Stimulated activated effector memory CD8-positive, alpha-beta T cell treated with anti-CD3 and anti-CD28 coated beads, Interleukin-12 subunit alpha, Interleukin-12 subunit beta, amount 100 ng/mL, for 72 hours (primary cell): Measurements from ENCODE around the gene TNN.
"Not testable (repeated sequence)": the region's sequence is repeated elsewhere in the genome, so short reads cannot be mapped to it uniquely, and the experiment has no call there.

ENCODE experiments used
- ATAC-seq: fragments of 150-1000 bp; cut with Tn5 transposase; 2 replicates; pipeline ENCODE4 v1.10.0; 2021
- DNase-seq, 2 donors: peaks; one replicate each; pipeline ENCODE4 v3.0.0; 2021 to 2022; ENCODE audit warnings: low spot score in 2 of 2
- H3K27ac Mint-ChIP-seq: one replicate; pipeline ENCODE4 v1.8.0; 2022; ENCODE audit warnings: mild to moderate bottlenecking, mixed read lengths
- H3K36me3 Mint-ChIP-seq: one replicate; pipeline ENCODE4 v1.8.0; 2022; ENCODE audit warnings: mild to moderate bottlenecking, mixed read lengths
- H3K4me1 Mint-ChIP-seq: one replicate; pipeline ENCODE4 v1.8.0; 2022; ENCODE audit warnings: mixed read lengths
- H3K4me3 Mint-ChIP-seq: one replicate; pipeline ENCODE4 v1.8.0; 2022; ENCODE audit warnings: mild to moderate bottlenecking, mixed read lengths
- H3K9me3 Mint-ChIP-seq: one replicate; pipeline ENCODE4 v1.8.0; 2022; ENCODE audit warnings: mixed read lengths

Gene TNN

GRCh38 chr1:175081983-175082382 lies 14.3 kb downstream of the TNN start:
- H3K36me3 Mint-ChIP-seq: no peaks in the 10 kb centered on the region
- no peak for ATAC-seq
- H3K27ac Mint-ChIP-seq: no peak overlapping the region
- DNase-seq: no peak
- H3K4me1 Mint-ChIP-seq: no peaks in the 10 kb centered on the region
- H3K9me3 Mint-ChIP-seq: no peaks in the 10 kb centered on the region
- no peak overlapping the region for H3K4me3 Mint-ChIP-seq

DNA sequence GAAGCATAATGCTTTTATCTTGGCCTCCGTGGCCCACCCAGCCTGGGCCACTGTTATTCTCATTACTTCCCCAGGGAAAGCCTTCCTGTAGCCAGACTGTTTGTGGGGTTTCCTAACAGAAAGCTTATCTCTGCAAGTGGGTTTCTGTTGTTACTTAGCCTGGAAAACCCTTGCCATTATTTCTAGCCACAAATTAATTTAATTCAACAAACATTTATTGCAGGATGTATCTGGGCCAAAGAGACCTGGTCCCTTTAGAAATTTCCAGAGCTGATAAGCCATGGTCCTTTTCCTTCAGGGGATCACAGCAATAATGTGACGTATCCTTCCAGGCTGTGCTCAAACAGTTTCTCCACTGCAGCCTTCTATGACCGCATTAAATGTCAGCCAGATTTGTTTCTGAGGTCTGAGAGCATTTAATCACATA lies 20.9 kb downstream of the TNN start:
- Mint-ChIP-seq H3K36me3 (no peaks in the 10 kb centered on the region), H3K4me3 (no peak overlapping the region), H3K4me1 (no peaks in the 10 kb centered on the region), H3K9me3 (no peaks in the 10 kb centered on the region), H3K27ac (no peak overlapping the region)
- no peak for ATAC-seq
- DNase-seq: no peak

DNA sequence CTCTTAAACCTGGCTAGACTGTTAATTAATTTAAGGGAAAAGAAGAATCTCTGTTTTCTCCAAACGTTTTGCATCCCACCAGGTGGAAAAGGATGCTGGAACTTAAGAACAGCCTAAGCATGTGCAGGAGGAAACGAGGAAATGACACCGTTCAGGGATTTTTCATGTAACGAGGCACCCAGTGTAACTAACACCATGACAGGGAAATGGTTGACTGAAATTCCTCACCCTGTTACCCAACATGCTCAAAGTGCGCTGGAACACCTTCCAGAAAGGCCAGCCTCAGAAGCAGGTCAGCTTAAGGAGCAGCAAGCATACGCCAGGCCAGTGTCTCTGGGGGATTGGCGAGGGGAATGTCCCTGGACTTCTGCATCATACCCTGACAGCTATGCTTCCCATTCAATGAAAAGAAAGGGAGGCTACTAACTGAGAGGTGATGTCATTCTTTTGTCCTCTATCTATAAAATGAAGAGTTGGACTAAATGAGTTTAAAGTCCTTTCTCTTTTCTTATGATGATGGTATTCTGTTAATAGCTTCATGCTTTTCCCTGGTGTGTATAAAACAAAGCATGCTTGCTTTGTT lies 21.6 kb downstream of the TNN start:
- DNase-seq (no peak), ATAC-seq (no peak)
- Mint-ChIP-seq H3K4me3 (no peak overlapping the region), H3K36me3 (no peaks in the 10 kb centered on the region), H3K9me3 (no peaks in the 10 kb centered on the region), H3K4me1 (no peaks in the 10 kb centered on the region), H3K27ac (no peak overlapping the region)

DNA sequence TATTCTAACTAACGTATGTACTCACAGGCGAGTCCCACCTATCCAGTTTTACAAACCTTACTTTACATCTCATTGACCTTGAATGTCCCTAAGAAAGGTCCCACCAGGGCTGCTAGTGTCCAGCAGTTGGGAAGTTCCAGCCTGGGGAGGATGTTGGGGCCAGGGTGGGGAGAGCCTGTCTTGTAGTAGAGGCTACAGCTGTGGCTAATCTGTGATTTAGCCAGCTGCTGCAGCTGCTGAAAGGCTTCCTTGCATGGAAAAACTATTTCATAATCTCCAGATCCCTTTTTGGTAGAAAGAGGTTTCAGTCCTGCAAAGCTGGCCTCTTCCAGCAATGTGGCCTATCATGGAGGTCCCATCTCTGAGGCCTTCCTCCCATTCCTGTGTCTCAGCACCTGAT lies 23.1 kb downstream of the TNN start:
- no peak for DNase-seq
- Mint-ChIP-seq H3K4me1 (no peaks in the 10 kb centered on the region), H3K4me3 (no peak overlapping the region), H3K9me3 (no peaks in the 10 kb centered on the region), H3K36me3 (no peaks in the 10 kb centered on the region), H3K27ac (no peak overlapping the region)
- ATAC-seq: no peak

- Mint-ChIP-seq H3K4me1 (no peaks in the 10 kb centered on the region), H3K4me3 (no peak overlapping the region), H3K9me3 (no peaks in the 10 kb centered on the region), H3K27ac (no peak overlapping the region), H3K36me3 (no peaks in the 10 kb centered on the region)
- no peak for ATAC-seq
- DNase-seq: no peak
Observed at GRCh38 chr1:175094626-175095025, 27.0 kb downstream of the TNN start.

- no peaks in the 10 kb centered on the region for H3K36me3 Mint-ChIP-seq
- no peaks in the 10 kb centered on the region for H3K4me1 Mint-ChIP-seq
- DNase-seq (no peak), ATAC-seq (no peak)
- H3K27ac Mint-ChIP-seq: no peak overlapping the region
- no peaks in the 10 kb centered on the region for H3K9me3 Mint-ChIP-seq
- no peak overlapping the region for H3K4me3 Mint-ChIP-seq
Observed at GRCh38 chr1:175095069-175095468, 27.4 kb downstream of the TNN start.

DNA sequence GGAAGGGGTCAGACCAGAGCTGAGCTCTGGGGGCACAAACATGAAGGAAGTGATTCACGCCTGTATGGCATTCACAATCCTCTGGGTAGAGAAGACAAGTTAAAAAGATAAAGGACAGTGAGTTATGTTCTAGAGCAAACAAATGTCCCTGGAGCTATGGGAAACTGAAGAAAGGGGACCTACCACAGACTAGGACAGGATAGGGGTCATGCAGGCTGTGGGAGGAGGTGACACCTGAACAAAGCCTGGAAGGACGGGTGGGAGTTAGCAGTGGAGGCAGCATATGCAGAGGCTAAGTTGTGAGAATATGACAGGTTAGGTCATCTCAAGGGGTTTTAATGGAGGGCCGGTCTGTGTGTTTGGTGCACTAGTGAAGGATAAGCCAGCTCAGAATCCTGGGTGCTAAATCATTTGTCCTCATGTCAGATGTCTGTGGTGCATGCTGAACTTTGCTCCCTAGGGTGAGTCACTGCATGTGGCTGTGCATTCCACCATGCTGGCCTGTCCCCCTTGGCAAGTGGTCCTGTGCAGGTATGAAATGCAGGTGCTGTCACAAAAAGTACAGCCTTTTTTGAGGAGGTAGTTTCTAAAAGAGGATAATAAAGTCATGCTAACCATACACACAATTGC lies 28.5 kb downstream of the TNN start:
- Mint-ChIP-seq H3K27ac (no peak overlapping the region), H3K4me3 (no peak overlapping the region), H3K4me1 (no peaks in the 10 kb centered on the region), H3K36me3 (no peaks in the 10 kb centered on the region), H3K9me3 (no peaks in the 10 kb centered on the region)
- no peak for ATAC-seq
- DNase-seq: no peak

DNA sequence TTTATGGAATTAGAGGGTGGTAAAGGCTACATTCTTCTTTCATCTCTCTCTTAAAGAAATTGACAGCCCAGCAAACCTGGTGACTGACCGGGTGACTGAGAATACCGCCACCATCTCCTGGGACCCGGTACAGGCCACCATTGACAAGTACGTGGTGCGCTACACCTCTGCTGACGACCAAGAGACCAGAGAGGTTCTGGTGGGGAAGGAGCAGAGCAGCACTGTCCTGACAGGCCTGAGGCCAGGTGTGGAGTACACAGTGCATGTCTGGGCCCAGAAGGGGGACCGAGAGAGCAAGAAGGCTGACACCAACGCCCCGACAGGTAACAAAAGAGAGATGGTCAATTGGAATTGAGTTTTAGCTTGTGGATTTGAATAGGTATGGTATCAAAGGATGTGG lies 29.7 kb downstream of the TNN start:
- Mint-ChIP-seq H3K4me3 (no peak overlapping the region), H3K27ac (no peak overlapping the region), H3K9me3 (no peaks in the 10 kb centered on the region), H3K4me1 (no peaks in the 10 kb centered on the region), H3K36me3 (no peaks in the 10 kb centered on the region)
- no peak for ATAC-seq
- DNase-seq: no peak

GRCh38 chr1:175099916-175100315 lies 32.3 kb downstream of the TNN start:
- no peaks in the 10 kb centered on the region for H3K9me3 Mint-ChIP-seq
- DNase-seq: no peak
- no peak overlapping the region for H3K27ac Mint-ChIP-seq
- no peak for ATAC-seq
- no peaks in the 10 kb centered on the region for H3K36me3 Mint-ChIP-seq
- no peak overlapping the region for H3K4me3 Mint-ChIP-seq
- H3K4me1 Mint-ChIP-seq: no peaks in the 10 kb centered on the region

DNA sequence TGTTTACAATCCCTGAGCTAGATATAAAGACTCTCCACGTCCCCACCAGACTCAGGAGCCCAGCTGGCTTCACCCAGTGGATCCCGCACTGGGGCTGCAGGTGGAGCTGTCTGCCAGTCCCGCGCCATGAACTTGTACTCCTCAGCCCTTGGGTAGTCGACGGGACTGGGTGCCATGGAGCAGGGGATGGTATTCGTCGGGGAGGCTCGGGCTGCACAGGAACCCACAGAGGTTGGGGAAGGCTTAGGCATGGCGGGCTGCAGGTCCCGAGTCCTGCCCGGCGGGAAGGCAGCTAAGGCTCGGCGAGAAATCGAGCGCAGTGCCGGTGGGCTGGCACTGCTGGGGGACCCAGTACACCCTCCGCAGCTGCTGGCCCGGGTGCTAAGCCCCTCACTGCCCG lies 34.5 kb downstream of the TNN start:
- not testable (repeated sequence) for H3K36me3 Mint-ChIP-seq, ATAC-seq, DNase-seq, H3K27ac Mint-ChIP-seq, H3K4me1 Mint-ChIP-seq, H3K9me3 Mint-ChIP-seq, H3K4me3 Mint-ChIP-seq

- ATAC-seq: not testable (repeated sequence)
Observed at GRCh38 chr1:175106536-175106935, 38.9 kb downstream of the TNN start.

DNA sequence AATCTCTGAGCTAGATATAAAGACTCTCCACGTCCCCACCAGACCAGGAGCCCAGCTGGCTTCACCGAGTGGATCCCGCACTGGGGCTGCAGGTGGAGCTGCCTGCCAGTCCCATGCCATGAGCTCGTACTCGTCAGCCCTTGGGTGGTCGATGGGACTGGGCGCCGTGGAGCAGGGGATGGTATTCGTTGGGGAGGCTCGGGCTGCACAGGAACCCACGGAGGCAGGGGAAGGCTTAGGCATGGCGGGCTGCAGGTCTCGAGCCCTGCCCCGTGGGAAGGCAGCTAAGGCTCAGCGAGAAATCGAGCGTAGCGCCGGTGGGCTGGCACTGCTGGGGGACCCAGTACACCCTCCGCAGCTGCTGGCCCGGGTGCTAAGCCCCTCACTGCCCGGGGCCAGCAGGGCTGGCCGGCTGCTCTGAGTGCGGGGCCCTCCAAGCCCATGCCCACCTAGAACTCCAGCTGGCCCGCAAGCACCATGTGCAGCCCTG lies 40.7 kb downstream of the TNN start:
- H3K9me3 Mint-ChIP-seq, H3K36me3 Mint-ChIP-seq, ATAC-seq, H3K27ac Mint-ChIP-seq, DNase-seq, H3K4me3 Mint-ChIP-seq, H3K4me1 Mint-ChIP-seq: not testable (repeated sequence)

More at GRCh38 chr1:175106536-175106935, 38.9 kb downstream of the TNN start:
- DNase-seq, H3K9me3 Mint-ChIP-seq, H3K36me3 Mint-ChIP-seq, H3K27ac Mint-ChIP-seq, H3K4me1 Mint-ChIP-seq, H3K4me3 Mint-ChIP-seq: not testable (repeated sequence)

DNA sequence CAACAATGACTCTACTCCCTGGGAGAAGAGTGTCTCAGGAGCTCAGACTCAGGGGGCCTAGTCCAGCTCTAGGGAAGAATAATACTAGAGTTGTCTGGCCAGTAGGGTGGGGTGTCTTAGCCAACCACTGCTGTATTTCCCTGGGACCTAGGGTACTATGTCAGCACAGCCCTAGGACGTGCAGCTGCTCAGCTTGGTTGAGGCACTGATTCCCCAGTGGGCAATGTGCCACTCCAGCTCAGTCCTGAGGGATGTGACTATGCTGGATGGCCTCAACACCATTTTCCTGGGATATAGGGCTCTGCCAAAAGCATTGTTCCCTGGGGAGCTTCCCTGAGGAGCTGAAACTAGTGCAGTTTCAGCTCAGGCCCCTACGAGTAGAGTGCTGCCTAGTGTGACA lies 47.4 kb downstream of the TNN start:
- H3K36me3 Mint-ChIP-seq: no peaks in the 10 kb centered on the region
- no peak overlapping the region for H3K4me3 Mint-ChIP-seq
- no peak for ATAC-seq
- peaks cover 4% of the 10 kb centered on the region for H3K4me1 Mint-ChIP-seq
- H3K27ac Mint-ChIP-seq: no peak overlapping the region
- no peak for DNase-seq
- peaks cover 10% of the 10 kb centered on the region for H3K9me3 Mint-ChIP-seq

GRCh38 chr1:175116210-175116798 lies 48.7 kb downstream of the TNN start:
- no peak overlapping the region for H3K27ac Mint-ChIP-seq
- no peak for DNase-seq
- ATAC-seq: no peak
- no peaks in the 10 kb centered on the region for H3K36me3 Mint-ChIP-seq
- peaks cover 4% of the 10 kb centered on the region for H3K4me1 Mint-ChIP-seq
- no peak overlapping the region for H3K4me3 Mint-ChIP-seq
- H3K9me3 Mint-ChIP-seq: peaks cover 10% of the 10 kb centered on the region

DNA sequence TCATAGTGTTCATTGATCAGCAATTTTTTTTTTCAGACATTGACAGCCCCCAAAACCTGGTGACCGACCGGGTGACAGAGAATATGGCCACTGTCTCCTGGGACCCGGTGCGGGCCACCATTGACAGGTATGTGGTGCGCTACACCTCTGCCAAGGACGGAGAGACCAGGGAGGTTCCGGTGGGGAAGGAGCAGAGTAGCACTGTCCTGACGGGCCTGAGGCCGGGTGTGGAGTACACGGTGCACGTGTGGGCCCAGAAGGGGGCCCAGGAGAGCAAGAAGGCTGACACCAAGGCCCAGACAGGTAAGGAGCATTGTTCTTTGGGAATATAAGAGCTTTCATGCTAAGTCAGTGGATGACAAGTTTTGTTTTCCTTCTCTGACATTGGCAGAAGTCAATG lies 49.3 kb downstream of the TNN start:
- Mint-ChIP-seq H3K9me3 (peaks cover 10% of the 10 kb centered on the region), H3K4me1 (peaks cover 4% of the 10 kb centered on the region), H3K4me3 (no peak overlapping the region), H3K27ac (no peak overlapping the region), H3K36me3 (no peaks in the 10 kb centered on the region)
- ATAC-seq (no peak), DNase-seq (no peak)
